ENCODE data around the gene MOB2.

MOB2 gene

GRCh38 chr11:1486054-1486825, at the start of gene MOB2:
Gene MOB2, minus strand, starts transcription at chr11:1486779. Its CDS starts 223 bp downstream, at chr11:1486556.
- DNase-seq (ENCODE audit: low read depth in 2 of 2), result no peak

- no peak for DNase-seq (ENCODE audit: low read depth in 2 of 2)
Observed at GRCh38 chr11:1534682-1535081, 48.1 kb upstream of the MOB2 start.

GRCh38 chr11:1534171-1534570, 47.6 kb upstream of the MOB2 start:
- no peak for DNase-seq (ENCODE audit: low read depth in 2 of 2)

GRCh38 chr11:1533342-1533725, 46.8 kb upstream of the MOB2 start:
- no peak for DNase-seq (ENCODE audit: low read depth in 2 of 2)

- DNase-seq (ENCODE audit: low read depth in 2 of 2), result no peak
Observed at GRCh38 chr11:1532606-1533341, 46.2 kb upstream of the MOB2 start.

- no peak for DNase-seq (ENCODE audit: low read depth in 2 of 2)
Observed at GRCh38 chr11:1532014-1532586, 45.5 kb upstream of the MOB2 start.

GRCh38 chr11:1531449-1532013, 45.0 kb upstream of the MOB2 start:
- no peak for DNase-seq (ENCODE audit: low read depth in 2 of 2)

GRCh38 chr11:1530686-1531448, 44.3 kb upstream of the MOB2 start:
- DNase-seq (ENCODE audit: low read depth in 2 of 2), result no peak

GRCh38 chr11:1529774-1530173, 43.2 kb upstream of the MOB2 start:
- no peak for DNase-seq (ENCODE audit: low read depth in 2 of 2)

GRCh38 chr11:1529286-1529685, 42.7 kb upstream of the MOB2 start:
- no peak for DNase-seq (ENCODE audit: low read depth in 2 of 2)

GRCh38 chr11:1528710-1529109, 42.1 kb upstream of the MOB2 start:
- no peak for DNase-seq (ENCODE audit: low read depth in 2 of 2)

GRCh38 chr11:1526785-1527184, 40.2 kb upstream of the MOB2 start:
- DNase-seq (ENCODE audit: low read depth in 2 of 2), result no peak

GRCh38 chr11:1523779-1524178, 37.2 kb upstream of the MOB2 start:
- no peak for DNase-seq (ENCODE audit: low read depth in 2 of 2)

- no peak for DNase-seq (ENCODE audit: low read depth in 2 of 2)
Observed at GRCh38 chr11:1523077-1523476, 36.5 kb upstream of the MOB2 start.

GRCh38 chr11:1522081-1522424, 35.5 kb upstream of the MOB2 start:
- DNase-seq (ENCODE audit: low read depth in 2 of 2), result no peak

- no peak for DNase-seq (ENCODE audit: low read depth in 2 of 2)
Observed at GRCh38 chr11:1521382-1522080, 35.0 kb upstream of the MOB2 start.

GRCh38 chr11:1520663-1521267, 34.2 kb upstream of the MOB2 start:
- no peak for DNase-seq (ENCODE audit: low read depth in 2 of 2)

GRCh38 chr11:1520209-1520662, 33.7 kb upstream of the MOB2 start:
- DNase-seq (ENCODE audit: low read depth in 2 of 2), result no peak

GRCh38 chr11:1519028-1520010, 32.7 kb upstream of the MOB2 start:
- DNase-seq (ENCODE audit: low read depth in 2 of 2), result no peak

- DNase-seq (ENCODE audit: low read depth in 2 of 2), result no peak
Observed at GRCh38 chr11:1518301-1518700, 31.7 kb upstream of the MOB2 start.
